IMR-90 (cell line): Measurements from ENCODE around the gene MLF2. TPM values are rescaled to one million over a fixed set of nuclear protein-coding genes. Genes with fewer than 3 reads are reported as not detected.

Experiments
- ATAC-seq: fragments of 200-7000 bp; cut with Tn5 transposase; 2 replicates; pipeline ENCODE4 v1.9.1; 2020; ENCODE audit warnings: low read depth, mild to moderate bottlenecking, moderate library complexity
- BruUV-seq: library from RNA; stranded (reverse); fragments of 400-500 nt; replicated peaks from 2 replicates; lab custom pipeline; 2021; lab: Mats Ljungman, UMichigan
- CTCF ChIA-PET: fragments of 300-600 bp; formaldehyde crosslinking; extraction: SDS; loops from one replicate; lab custom pipeline; 2021; ENCODE audit warnings: antibody characterized with exemption; lab: Yijun Ruan, JAX
- POLR2A ChIA-PET: fragments of 300-600 bp; sonication (Branson Sonifier 250); formaldehyde crosslinking; loops from one replicate; lab custom pipeline; 2022; ENCODE audit warnings: antibody characterized with exemption; ENCODE audit not compliant: unreplicated experiment; lab: Charles Lee
- DNase-seq: peaks from one replicate; pipeline ENCODE4 v3.0.0; 2013
- H2AFZ ChIP-seq: replicated peaks from 2 replicates; pipeline ENCODE3; 2013; ENCODE audit warnings: low read length, mild to moderate bottlenecking; ENCODE audit not compliant: poor library complexity
- H2AK5ac ChIP-seq: 2 replicates; pipeline ENCODE4 v1.6.1; 2013; ENCODE audit warnings: low read depth, low read length, inconsistent platforms
- H2AK9ac ChIP-seq: replicated peaks from 2 replicates; pipeline ENCODE3; 2013; ENCODE audit warnings: mild to moderate bottlenecking, low read depth, low read length, moderate library complexity; ENCODE audit not compliant: poor library complexity
- H2BK120ac ChIP-seq: 2 replicates; pipeline ENCODE4 v1.6.1; 2013; ENCODE audit warnings: low read depth, low read length, inconsistent platforms
- H2BK15ac ChIP-seq: 3 replicates; pipeline ENCODE4 v1.6.1; 2013; ENCODE audit warnings: low read depth, low read length, inconsistent platforms
- H2BK20ac ChIP-seq: 2 replicates; pipeline ENCODE4 v1.6.1; 2013; ENCODE audit warnings: low read depth, mild to moderate bottlenecking, inconsistent platforms, low read length, moderate library complexity
- H2BK5ac ChIP-seq: 2 replicates; pipeline ENCODE4 v1.6.1; 2013; ENCODE audit warnings: mild to moderate bottlenecking, low read depth, low read length, inconsistent platforms; ENCODE audit not compliant: poor library complexity, severe bottlenecking
- H3K14ac ChIP-seq: replicated peaks from 2 replicates; pipeline ENCODE4 v1.6.1; 2013; ENCODE audit warnings: low read depth, low read length, inconsistent platforms
- H3K18ac ChIP-seq: 2 replicates; pipeline ENCODE4 v1.6.1; 2013; ENCODE audit warnings: low read depth, low read length, control low read depth
- H3K23ac ChIP-seq: 2 replicates; pipeline ENCODE4 v1.6.1; 2013; ENCODE audit warnings: low read depth, low read length, inconsistent platforms
- H3K27ac ChIP-seq: 2 replicates; pipeline ENCODE4 v1.5.1; 2013; ENCODE audit warnings: mild to moderate bottlenecking, control low read depth, low read length; ENCODE audit not compliant: insufficient read depth
- H3K27me3 ChIP-seq: 2 replicates; pipeline ENCODE4 v1.6.1; 2013; ENCODE audit warnings: low read length; ENCODE audit not compliant: control insufficient read depth, insufficient read depth
- H3K36me3 ChIP-seq: 2 replicates; pipeline ENCODE4 v1.6.1; 2013; ENCODE audit warnings: low read length, mixed read lengths; ENCODE audit not compliant: control insufficient read depth, insufficient read depth
- H3K4ac ChIP-seq: 2 replicates; pipeline ENCODE4 v1.6.1; 2013; ENCODE audit warnings: low read depth, low read length, inconsistent platforms
- H3K4me1 ChIP-seq: 2 replicates; pipeline ENCODE4 v1.6.1; 2013; ENCODE audit warnings: low read length, mixed read lengths; ENCODE audit not compliant: control insufficient read depth, insufficient read depth
- H3K4me2 ChIP-seq: 2 replicates; pipeline ENCODE4 v1.6.1; 2013; ENCODE audit warnings: low read depth, mild to moderate bottlenecking, control low read depth, low read length, moderate library complexity
- H3K4me3 ChIP-seq: 2 replicates; pipeline ENCODE4 v1.5.1; 2013; ENCODE audit warnings: low read depth, mild to moderate bottlenecking, control low read depth, low read length, moderate library complexity; ENCODE audit not compliant: insufficient read depth
- H3K56ac ChIP-seq: 2 replicates; pipeline ENCODE4 v1.6.1; 2013; ENCODE audit warnings: low read length, inconsistent platforms; ENCODE audit not compliant: insufficient read depth; ENCODE audit errors: extremely low read depth
- H3K79me1 ChIP-seq, 2 experiments: 2 replicates each; pipeline ENCODE4 v1.6.1; 2013; ENCODE audit warnings: low read length in 2 of 2, inconsistent platforms in 1 of 2, low read depth in 1 of 2
- H3K9ac ChIP-seq: 2 replicates; pipeline ENCODE4 v1.6.1; 2013; ENCODE audit warnings: low read depth, low read length, control low read depth
- H3K9me1 ChIP-seq: 2 replicates; pipeline ENCODE4 v1.6.1; 2013; ENCODE audit warnings: low read length, inconsistent platforms; ENCODE audit not compliant: insufficient read depth
- H3K9me3 ChIP-seq: 2 replicates; pipeline ENCODE4 v1.6.1; 2013; ENCODE audit warnings: low read length; ENCODE audit not compliant: control insufficient read depth, insufficient read depth
- H4K20me1 ChIP-seq: 2 replicates; pipeline ENCODE4 v1.6.1; 2013; ENCODE audit warnings: low read length, inconsistent platforms; ENCODE audit not compliant: insufficient read depth
- H4K5ac ChIP-seq: 2 replicates; pipeline ENCODE4 v1.6.1; 2013; ENCODE audit warnings: mild to moderate bottlenecking, low read depth, low read length, control low read depth
- H4K8ac ChIP-seq, 2 experiments: 2 replicates each; pipeline ENCODE4 v1.6.1; 2013; ENCODE audit warnings: low read depth in 2 of 2, low read length in 2 of 2, control low read depth in 1 of 2, inconsistent platforms in 1 of 2
- H4K91ac ChIP-seq: 2 replicates; pipeline ENCODE4 v1.6.1; 2013; ENCODE audit warnings: low read depth, low read length, inconsistent platforms; ENCODE audit not compliant: insufficient read depth
- CTCF ChIP-seq: conservative IDR thresholded peaks from 2 replicates; pipeline ENCODE4 v1.5.1; 2012; ENCODE audit warnings: mild to moderate bottlenecking, low read depth, low read length, improper control_type of control experiment
- ELK1 ChIP-seq: fragments of 150-350 bp; IDR thresholded peaks from 2 replicates; pipeline ENCODE4 v1.6.1; 2016; ENCODE audit warnings: low read depth, mild to moderate bottlenecking, low read length, moderate library complexity, borderline replicate concordance
- MXI1 ChIP-seq: IDR thresholded peaks from 2 replicates; pipeline ENCODE4 v1.6.1; 2012; ENCODE audit warnings: low read depth, mild to moderate bottlenecking, low read length, moderate library complexity, borderline replicate concordance
- NFE2L2 ChIP-seq: fragments of 150-350 bp; IDR thresholded peaks from 2 replicates; pipeline ENCODE4 v1.6.1; 2016; ENCODE audit warnings: low read depth, mild to moderate bottlenecking, low read length
- POLR2A ChIP-seq: IDR thresholded peaks from 2 replicates; pipeline ENCODE4 v1.6.1; 2012; ENCODE audit warnings: mild to moderate bottlenecking, low read depth, low read length
- RAD21 ChIP-seq: IDR thresholded peaks from 2 replicates; pipeline ENCODE4 v1.6.1; 2012; ENCODE audit warnings: low read length, improper control_type of control experiment
- RCOR1 ChIP-seq: IDR thresholded peaks from 2 replicates; pipeline ENCODE4 v1.6.1; 2012; ENCODE audit warnings: mild to moderate bottlenecking, low read length, improper control_type of control experiment; ENCODE audit not compliant: insufficient replicate concordance
- RFX5 ChIP-seq: IDR thresholded peaks from 2 replicates; pipeline ENCODE4 v1.8.0; 2012; ENCODE audit warnings: low read depth, mild to moderate bottlenecking, low read length, moderate library complexity
- USF2 ChIP-seq: fragments of 150-350 bp; IDR thresholded peaks from 2 replicates; pipeline ENCODE4 v1.6.1; 2017; ENCODE audit warnings: mild to moderate bottlenecking, antibody characterized with exemption, low read length, low read depth
- WGBS, 2 experiments: methylation state at CpG; one replicate each; pipeline versions ENCODE4 v1.1.5 to v1.1.7; 2013; ENCODE audit warnings: missing lambda C conversion rate in 2 of 2; ENCODE audit not compliant: insufficient read length in 1 of 2; ENCODE audit errors: extremely low coverage in 2 of 2; 5-methylcytosine and 5-hydroxymethylcytosine counted together
- dilution Hi-C: fragments of 300-500 bp; cut with HindIII; formaldehyde crosslinking; loops from one replicate; pipeline ENCODE4 v1.14.3; 2018; ENCODE audit warnings: low sequenced_read_pairs; ENCODE audit not compliant: unreplicated experiment
- in situ Hi-C: fragments of 300-500 bp; cut with MboI; formaldehyde crosslinking; loops from 3 replicates; pipeline ENCODE4 v1.14.3; 2019; ENCODE audit warnings: low sequenced_read_pairs, inconsistent platforms, mixed read lengths
- intact Hi-C: fragments of 100-400 bp; cut with micrococcal nuclease; formaldehyde crosslinking; loops from 2 replicates; pipeline ENCODE4 v1.10.0; 2022
- polyA plus RNA-seq, 3 experiments: library from polyadenylated mRNA; depleted of rRNA; stranded (reverse); fragments of >200 nt; gene quantifications; 2 replicates each; pipeline ENCODE4 v1.2.3, GENCODE V29; 2012; ENCODE audit warnings: low replicate concordance in 1 of 3
- total RNA-seq: library from RNA; depleted of rRNA; stranded (reverse); fragments of >200 nt; gene quantifications from 2 replicates; pipeline ENCODE4 v1.2.3, GENCODE V29; 2012

Gene MLF2
- total and polyA plus RNA-seq, 2 of the 4 experiments (the other 2 are of a cell fraction): 236 to 403 TPM

GRCh38 chr12:6783828-6784227 lies 30.9 kb upstream of the MLF2 start:
- no peak overlapping the region for H4K91ac ChIP-seq
- no peak overlapping the region for H4K5ac ChIP-seq
- 0 out of 2 replicates have a peak, but pooled peaks cover 5% of the 10 kb centered on the region for H3K9me1 ChIP-seq
- CTCF ChIA-PET: interaction anchor here (0.7 kb wide), 1 partner anchor 37 kb away, joined by 3 read pairs; the partner anchor contains the start of gene GPR162
- H3K9ac ChIP-seq: no peak overlapping the region
- H4K8ac ChIP-seq: no peak overlapping the region
- H3K4me1 ChIP-seq: peaks cover under 1% of the 10 kb centered on the region; the same call in 1 of the 2 replicates
- H3K9me3 ChIP-seq: no peaks in the 10 kb centered on the region
- no peak overlapping the region for H3K23ac ChIP-seq
- dilution Hi-C loops: no loop called here
- H4K20me1 ChIP-seq: no peaks in the 10 kb centered on the region
- no peak overlapping the region for H3K4me2 ChIP-seq
- H3K4me3 ChIP-seq: no peak overlapping the region
- H3K4ac ChIP-seq: no peak overlapping the region
- H2AK5ac ChIP-seq: no peak overlapping the region
- H3K56ac ChIP-seq: no peak overlapping the region
- intact Hi-C loops: no loop called here
- no TSS peak for BruUV-seq
- DNase-seq (no peak), ATAC-seq (no peak)
- no peaks in the 10 kb centered on the region for H3K79me1 ChIP-seq
- H2BK20ac ChIP-seq: no peak overlapping the region
- no peak overlapping the region for H2AFZ ChIP-seq
- H3K14ac ChIP-seq: no peak overlapping the region
- H3K27ac ChIP-seq: no peak overlapping the region
- H2AK9ac ChIP-seq: no peak overlapping the region
- in situ Hi-C loops: no loop called here
- no peak overlapping the region for H3K18ac ChIP-seq
- H3K27me3 ChIP-seq: no peaks in the 10 kb centered on the region
- H2BK5ac ChIP-seq: no peak overlapping the region
- no peak overlapping the region for H2BK120ac ChIP-seq
- H2BK15ac ChIP-seq: no peak overlapping the region
- POLR2A ChIA-PET: no interaction called here
- no peaks in the 10 kb centered on the region for H3K36me3 ChIP-seq
- WGBS, 2 experiments: no CpG with 5 or more reads among the region's 9 CpGs
- TF ChIP-seq RCOR1: no peak
- TF ChIP-seq NFE2L2: no peak
- TF ChIP-seq USF2: no peak
- TF ChIP-seq RFX5: no peak
- TF ChIP-seq RAD21: no peak
- no peak for TF ChIP-seq ELK1
- no peak for TF ChIP-seq CTCF
- no peak for TF ChIP-seq MXI1
- TF ChIP-seq POLR2A: no peak
